GM12878 (cell line): ENCODE data around the gene FOXL1. TPM values are rescaled to one million over a fixed set of nuclear protein-coding genes. Genes with fewer than 3 reads are reported as not detected.

Source experiments
- ATAC-seq: fragments of 200-7000 bp; cut with Tn5 transposase; 3 replicates; pipeline ENCODE4 v1.9.1; 2020; ENCODE audit warnings: mild to moderate bottlenecking, moderate library complexity
- BruUV-seq: library from RNA; stranded (reverse); fragments of 400-500 nt; replicated peaks from 2 replicates; lab custom pipeline; 2021; lab: Mats Ljungman, UMichigan
- CTCF ChIA-PET: fragments of 300-600 bp; sonication (Branson Sonifier 250); formaldehyde crosslinking; extraction: SDS; loops from one replicate; lab custom pipeline; 2021; ENCODE audit warnings: inconsistent platforms; lab: Yijun Ruan, JAX
- POLR2A ChIA-PET: fragments of 350-600 bp; formaldehyde crosslinking; extraction: SDS; loops from one replicate; lab custom pipeline; 2021; ENCODE audit warnings: inconsistent platforms; lab: Charles Lee
- RAD21 ChIA-PET: fragments of 300-600 bp; sonication (Branson Sonifier 250); formaldehyde crosslinking; loops from one replicate; lab custom pipeline; 2023; ENCODE audit warnings: antibody characterized with exemption; ENCODE audit not compliant: unreplicated experiment; lab: Charles Lee
- SMC1A ChIA-PET: fragments of 300-600 bp; sonication (Branson Sonifier 250); formaldehyde crosslinking; loops from one replicate; lab custom pipeline; 2023; ENCODE audit not compliant: unreplicated experiment, uncharacterized antibody; lab: Charles Lee
- DNase-seq: peaks from one replicate; pipeline ENCODE4 v3.0.0-alpha.2; 2011; ENCODE audit warnings: low read depth, low spot score
- FAIRE-seq: peaks from 3 replicates; lab custom pipeline; 2011; peaks lifted over from hg19 to GRCh38; lab: Jason Lieb, UNC
- H2AFZ ChIP-seq: 2 replicates; pipeline ENCODE4 v1.6.0; 2011; ENCODE audit warnings: low read depth, low read length, control low read depth; ENCODE audit not compliant: control insufficient read depth
- H3K27ac ChIP-seq: 2 replicates; pipeline ENCODE4 v1.5.1; 2011; ENCODE audit warnings: control low read depth; ENCODE audit not compliant: control insufficient read depth, insufficient read depth
- H3K27me3 ChIP-seq, 2 experiments: replicated peaks in 1 of 2; 2 replicates each; pipeline versions ENCODE4 v1.6.0 to v1.6.1; 2011; ENCODE audit warnings: low read length in 1 of 2; ENCODE audit not compliant: control insufficient read depth in 2 of 2, insufficient read depth in 2 of 2
- H3K36me3 ChIP-seq, 2 experiments: 2 replicates each; pipeline ENCODE4 v1.5.1; 2011; ENCODE audit warnings: low read length in 1 of 2; ENCODE audit not compliant: control insufficient read depth in 2 of 2, insufficient read depth in 2 of 2
- H3K4me1 ChIP-seq: 2 replicates; pipeline ENCODE4 v1.6.1; 2011; ENCODE audit warnings: mild to moderate bottlenecking, low read length, moderate library complexity, mixed read lengths; ENCODE audit not compliant: control insufficient read depth, insufficient read depth
- H3K4me2 ChIP-seq: 2 replicates; pipeline ENCODE4 v1.6.0; 2011; ENCODE audit warnings: control low read depth; ENCODE audit not compliant: control insufficient read depth, insufficient read depth
- H3K4me3 ChIP-seq: fragments of 200-600 bp; sonication (generic); 2 replicates; pipeline ENCODE4 v1.5.1; 2016
- H3K79me2 ChIP-seq: 2 replicates; pipeline ENCODE4 v1.6.0; 2011; ENCODE audit warnings: low read length; ENCODE audit not compliant: control insufficient read depth, insufficient read depth
- H3K9ac ChIP-seq: 2 replicates; pipeline ENCODE4 v1.8.0; 2011; ENCODE audit warnings: low read length, control low read depth, mixed read lengths; ENCODE audit not compliant: control insufficient read depth, insufficient read depth
- H3K9me3 ChIP-seq: replicated peaks from 3 replicates; pipeline ENCODE4 v1.5.1; 2011; ENCODE audit warnings: mild to moderate bottlenecking, low read length; ENCODE audit not compliant: control insufficient read depth, insufficient read depth
- H4K20me1 ChIP-seq: 2 replicates; pipeline ENCODE4 v1.6.0; 2011; ENCODE audit not compliant: control insufficient read depth, insufficient read depth
- CHD1 ChIP-seq: IDR thresholded peaks from 2 replicates; pipeline ENCODE4 v1.6.1; 2012; ENCODE audit warnings: low read depth, low read length, improper control_type of control experiment
- MTA2 ChIP-seq: fragments of 450-650 bp; IDR thresholded peaks from 2 replicates; pipeline ENCODE4 v1.6.1; 2016; ENCODE audit warnings: low read depth, mild to moderate bottlenecking, moderate library complexity
- NFXL1 ChIP-seq: fragments of 450-650 bp; IDR thresholded peaks from 2 replicates; pipeline ENCODE4 v1.6.1; 2017; ENCODE audit warnings: antibody characterized with exemption, mild to moderate bottlenecking, borderline replicate concordance
- SIX5 ChIP-seq: IDR thresholded peaks from 2 replicates; pipeline ENCODE4 v1.6.1; 2011; ENCODE audit warnings: mild to moderate bottlenecking, low read depth, low read length, moderate library complexity; ENCODE audit not compliant: severe bottlenecking
- SMAD1 ChIP-seq: fragments of 450-650 bp; IDR thresholded peaks from 2 replicates; pipeline ENCODE4 v1.6.1; 2018; ENCODE audit warnings: mild to moderate bottlenecking, low read depth; ENCODE audit not compliant: partially characterized antibody
- SRF ChIP-seq, 2 experiments: IDR thresholded peaks; 2 replicates each; pipeline ENCODE4 v1.6.1; 2011; ENCODE audit warnings: low read depth in 2 of 2, low read length in 2 of 2, mild to moderate bottlenecking in 1 of 2, moderate library complexity in 1 of 2
- YBX1 ChIP-seq: fragments of 450-650 bp; IDR thresholded peaks from 2 replicates; pipeline ENCODE4 v1.6.1; 2016; ENCODE audit warnings: antibody characterized with exemption
- ZBTB40 ChIP-seq: fragments of 450-650 bp; IDR thresholded peaks from 2 replicates; pipeline ENCODE4 v1.6.1; 2016; ENCODE audit warnings: mild to moderate bottlenecking, moderate library complexity, borderline replicate concordance
- WGBS: methylation state at CpG from one replicate; pipeline ENCODE4 v1.1.6; 2016; ENCODE audit warnings: low lambda C conversion rate; ENCODE audit not compliant: insufficient replicate concordance, insufficient coverage; ENCODE audit errors: missing lambda C conversion rate; 5-methylcytosine and 5-hydroxymethylcytosine counted together
- in situ Hi-C: fragments of 300-500 bp; cut with MboI; formaldehyde crosslinking; loops from 9 replicates; pipeline ENCODE4 v1.14.3; 2018; ENCODE audit warnings: mixed read lengths
- intact Hi-C: fragments of 100-400 bp; cut with micrococcal nuclease; formaldehyde crosslinking; loops from one replicate; pipeline ENCODE4 v1.14.2; 2022; ENCODE audit not compliant: unreplicated experiment
- polyA plus RNA-seq, 11 experiments: library from polyadenylated mRNA; depleted of rRNA in 4 of 11; unstranded in 6 of 11; stranded (reverse) in 5 of 11; fragments of >200 nt; fragmentation: Nextera tagmentation in 4 of 11; fragmentation: Illumina TruSeq in 1 of 11; extraction: Ambion mirVana in 4 of 11; extraction: Trizol in 1 of 11; gene quantifications; 1 replicate in 1 of 11; 2 replicates in 10 of 11; pipeline versions ENCODE4 v1.2.1 to v1.2.3, GENCODE V29; 2011 to 2016; ENCODE audit warnings: inconsistent platforms in 2 of 11, missing spikeins in 2 of 11, low read depth in 1 of 11
- total RNA-seq, 4 experiments: library from RNA; depleted of rRNA in 3 of 4; stranded (reverse); fragments of >200 nt in 3 of 4; fragmentation: Illumina TruSeq in 1 of 4; extraction: Trizol in 1 of 4; gene quantifications; 2 replicates each; pipeline versions ENCODE4 v1.2.1 to v1.2.3, GENCODE V29; 2013 to 2021
- TF ChIP-seq, protein P1 (sequence below): fragments of 450-650 bp; IDR thresholded peaks from 2 replicates; pipeline ENCODE4 v1.6.1; 2017; ENCODE audit warnings: low read depth, mild to moderate bottlenecking, moderate library complexity
- TF ChIP-seq, protein P2 (sequence below): IDR thresholded peaks from 2 replicates; pipeline ENCODE4 v1.6.1; 2012; ENCODE audit warnings: low read depth, low read length, improper control_type of control experiment

Gene FOXL1
- total and polyA plus RNA-seq, 10 of the 15 experiments (the other 5 are each of a cell fraction or from before 2014, with no cell fraction given): 0.05 TPM; not detected in 9

- BruUV-seq: no TSS peak
- TF ChIP-seq SIX5: no peak
- TF ChIP-seq SMAD1: no peak
- TF ChIP-seq, all 136 proteins: peak for 0
- no peaks in the 10 kb centered on the region for H3K9me3 ChIP-seq
- DNase-seq (no peak), FAIRE-seq (no peak), ATAC-seq (no peak)
- ChIA-PET SMC1A (no interaction called here), RAD21 (no interaction called here), CTCF (no interaction called here), POLR2A (interaction anchor here (0.5 kb wide), 1 partner anchor 746 kb away, joined by 3 read pairs; no protein-coding TSS in a partner anchor)
- no peaks in the 10 kb centered on the region for H3K4me1 ChIP-seq
- no peak overlapping the region for H3K4me3 ChIP-seq
- no peaks in the 10 kb centered on the region; the same call in 1 of the 2 replicates for H4K20me1 ChIP-seq
- H3K36me3 ChIP-seq: no peaks in the 10 kb centered on the region; a peak in 1 of 4 replicates
- no peaks in the 10 kb centered on the region for H3K79me2 ChIP-seq
- in situ Hi-C loops (no loop called here), intact Hi-C loops (no loop called here)
- no peak overlapping the region for H2AFZ ChIP-seq
- H3K4me2 ChIP-seq: no peak overlapping the region
- no peak overlapping the region for H3K9ac ChIP-seq
- H3K27ac ChIP-seq: no peak overlapping the region
- H3K27me3 ChIP-seq: no peaks in the 10 kb centered on the region
- 95% methylated on average over 4 of the region's 7 CpGs for WGBS
Observed at GRCh38 chr16:86531191-86531545, 47.2 kb upstream of the FOXL1 start.

DNA sequence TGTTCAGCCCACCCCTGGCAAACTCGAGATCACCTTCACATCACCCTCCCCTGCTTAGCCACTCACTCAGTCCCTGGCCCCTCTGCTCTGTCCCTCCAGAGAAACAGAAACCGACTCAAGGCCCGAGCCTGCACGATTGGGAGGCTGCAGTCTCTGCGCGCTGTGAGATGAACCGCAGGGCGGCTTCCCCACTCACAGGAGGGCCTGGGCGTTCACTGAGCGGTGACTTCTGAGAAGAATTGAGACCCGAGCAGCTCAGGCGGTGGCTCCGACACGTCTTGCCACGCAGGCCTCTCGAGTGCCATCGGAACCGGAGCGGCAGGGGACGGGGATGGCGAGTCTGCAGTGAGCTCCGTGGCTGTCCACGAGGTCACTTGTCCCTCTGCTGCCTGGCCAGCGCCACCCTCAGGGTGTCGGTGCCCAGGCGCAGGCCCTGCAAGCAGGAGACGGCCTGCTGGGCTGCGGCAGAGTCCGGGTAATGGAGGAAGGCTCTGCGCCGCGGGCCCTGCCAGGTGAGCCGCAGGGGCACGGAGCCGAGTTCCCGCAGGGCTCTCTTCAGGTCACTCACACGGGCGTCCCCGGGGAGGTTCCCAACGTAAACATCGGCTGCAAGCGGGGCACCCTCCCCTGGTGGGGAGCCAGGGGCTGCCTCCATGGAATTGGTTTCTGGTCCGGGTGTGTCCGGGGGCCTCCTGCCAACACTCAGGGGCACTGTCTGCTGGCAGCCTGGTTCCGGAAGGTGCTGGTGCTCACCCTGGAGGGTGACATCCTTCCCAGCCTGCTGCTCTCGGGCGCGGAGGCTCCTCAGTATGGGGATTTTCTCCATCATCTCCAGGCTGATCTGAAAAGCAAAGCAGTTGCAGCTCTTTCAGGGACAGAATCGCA lies 46.5 kb upstream of the FOXL1 start:
- Histone ChIP-seq H3K4me3 (no peak overlapping the region), H3K36me3 (no peaks in the 10 kb centered on the region; a peak in 1 of 4 replicates), H3K79me2 (no peaks in the 10 kb centered on the region), H3K27ac (no peak overlapping the region), H4K20me1 (no peaks in the 10 kb centered on the region; the same call in 1 of the 2 replicates), H2AFZ (no peak overlapping the region), H3K4me2 (no peak overlapping the region), H3K4me1 (no peaks in the 10 kb centered on the region), H3K9ac (no peak overlapping the region), H3K9me3 (no peaks in the 10 kb centered on the region), H3K27me3 (no peaks in the 10 kb centered on the region)
- ATAC-seq: no peak
- WGBS: 89% methylated on average over 46 of the region's 49 CpGs
- ChIA-PET POLR2A (interaction anchor here (0.5 kb wide), 1 partner anchor 746 kb away, joined by 3 read pairs; no protein-coding TSS in a partner anchor), CTCF (no interaction called here), RAD21 (no interaction called here), SMC1A (no interaction called here)
- no TSS peak for BruUV-seq
- no peak for DNase-seq
- in situ Hi-C loops (no loop called here), intact Hi-C loops (no loop called here)
- FAIRE-seq: no peak
- TF ChIP-seq YBX1 (no peak), ZBTB40 (no peak), MTA2 (no peak), CHD1 (no peak), SRF (IDR thresholded peaks at IDR 0.05; ENCODE audit: low read depth in 2 of 2, low read length in 2 of 2) (no peak), NFXL1 (no peak)
- TF ChIP-seq, protein P1, sequence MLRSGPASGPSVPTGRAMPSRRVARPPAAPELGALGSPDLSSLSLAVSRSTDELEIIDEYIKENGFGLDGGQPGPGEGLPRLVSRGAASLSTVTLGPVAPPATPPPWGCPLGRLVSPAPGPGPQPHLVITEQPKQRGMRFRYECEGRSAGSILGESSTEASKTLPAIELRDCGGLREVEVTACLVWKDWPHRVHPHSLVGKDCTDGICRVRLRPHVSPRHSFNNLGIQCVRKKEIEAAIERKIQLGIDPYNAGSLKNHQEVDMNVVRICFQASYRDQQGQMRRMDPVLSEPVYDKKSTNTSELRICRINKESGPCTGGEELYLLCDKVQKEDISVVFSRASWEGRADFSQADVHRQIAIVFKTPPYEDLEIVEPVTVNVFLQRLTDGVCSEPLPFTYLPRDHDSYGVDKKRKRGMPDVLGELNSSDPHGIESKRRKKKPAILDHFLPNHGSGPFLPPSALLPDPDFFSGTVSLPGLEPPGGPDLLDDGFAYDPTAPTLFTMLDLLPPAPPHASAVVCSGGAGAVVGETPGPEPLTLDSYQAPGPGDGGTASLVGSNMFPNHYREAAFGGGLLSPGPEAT: no peak
- TF ChIP-seq, protein P2, sequence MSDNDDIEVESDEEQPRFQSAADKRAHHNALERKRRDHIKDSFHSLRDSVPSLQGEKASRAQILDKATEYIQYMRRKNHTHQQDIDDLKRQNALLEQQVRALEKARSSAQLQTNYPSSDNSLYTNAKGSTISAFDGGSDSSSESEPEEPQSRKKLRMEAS: no peak
